Right lobe of liver (tissue), 6 donors: ENCODE measurements around the gene SH3RF3. TPM values are rescaled to one million over a fixed set of nuclear protein-coding genes. Genes with fewer than 3 reads are reported as not detected.

Experiments used
- ATAC-seq, 4 donors: fragments of 200-7000 bp; cut with Tn5 transposase; one replicate each; pipeline ENCODE4 v1.9.1; 2020; ENCODE audit warnings: mild to moderate bottlenecking in 4 of 4, moderate library complexity in 4 of 4
- DNase-seq, 3 donors: peaks; one replicate each; pipeline ENCODE4 v3.0.0-alpha.2; 2020
- H3K27ac ChIP-seq, 3 donors: fragments of 200-600 bp; one replicate each; pipeline ENCODE4 v1.8.0; 2022
- H3K27me3 ChIP-seq, 2 donors: fragments of 200-600 bp; one replicate each; pipeline ENCODE4 v1.8.0; 2022
- H3K36me3 ChIP-seq, 4 donors: fragments of 200-600 bp; sonication (generic) in 1 of 4; one replicate each; pipeline versions ENCODE4 v1.5.1 to v1.8.0; 2017 to 2022; ENCODE audit warnings: control low read depth in 1 of 4
- H3K4me1 ChIP-seq, 4 donors: fragments of 200-600 bp; sonication (generic) in 1 of 4; one replicate each; pipeline versions ENCODE4 v1.5.1 to v1.8.0; 2017 to 2022; ENCODE audit warnings: control low read depth in 1 of 4
- H3K4me3 ChIP-seq, 3 donors: fragments of 200-600 bp; one replicate each; pipeline ENCODE4 v1.8.0; 2022
- H3K9me3 ChIP-seq, 4 donors: fragments of 200-600 bp; sonication (generic) in 1 of 4; one replicate each; pipeline versions ENCODE4 v1.5.1 to v1.8.0; 2017 to 2022; ENCODE audit warnings: control low read depth in 1 of 4
- POLR2A ChIP-seq: fragments of 450-650 bp; IDR thresholded peaks from one replicate; pipeline ENCODE4 v1.6.1; 2017; ENCODE audit warnings: antibody characterized with exemption, mild to moderate bottlenecking
- WGBS: methylation state at CpG from one replicate; pipeline ENCODE4 v1.1.6; 2018; ENCODE audit warnings: low coverage, low lambda C conversion rate; ENCODE audit not compliant: insufficient coverage; ENCODE audit errors: missing lambda C conversion rate; 5-methylcytosine and 5-hydroxymethylcytosine counted together
- intact Hi-C, 2 donors: fragments of 100-400 bp; cut with DNase I; formaldehyde crosslinking; loops; one replicate each; pipeline versions ENCODE4 v1.11.2 to v1.14.1; 2022
- total RNA-seq, 6 experiments: library from RNA; depleted of rRNA in 2 of 6; stranded (reverse); fragments of >200 nt in 2 of 6; fragmentation: NEBNext Ultra II Directional in 3 of 6; extraction: Animal tissue kit (Norgen Biotek cat#: 25700) in 3 of 6; gene quantifications; one replicate each; pipeline versions ENCODE4 v1.1.0 to v1.2.4, GENCODE V29; 2016 to 2023
- TF ChIP-seq, protein P1 (sequence below), 4 donors: fragments of 200-600 bp in 3 of 4; fragments of 450-650 bp in 1 of 4; IDR thresholded peaks; one replicate each; pipeline versions ENCODE4 v1.5.1 to v1.8.0; 2016 to 2022; ENCODE audit warnings: antibody characterized with exemption in 4 of 4, mild to moderate bottlenecking in 2 of 4
- donor health status: DM: no; HTN: yes; CAD: no.
- donor health status: DM: no; HTN: no; CAD: no.
- donor health status: DM: no; HTN: no; CAD: no.
- donor health status: DM: no; HTN: yes; CAD: no.
- donor health status: DM: no; HTN: yes; CAD: no.

SH3RF3 gene
- total RNA-seq, 6 experiments from 2014 or later = 0.68 to 1.6 (median 1.2) TPM

DNA sequence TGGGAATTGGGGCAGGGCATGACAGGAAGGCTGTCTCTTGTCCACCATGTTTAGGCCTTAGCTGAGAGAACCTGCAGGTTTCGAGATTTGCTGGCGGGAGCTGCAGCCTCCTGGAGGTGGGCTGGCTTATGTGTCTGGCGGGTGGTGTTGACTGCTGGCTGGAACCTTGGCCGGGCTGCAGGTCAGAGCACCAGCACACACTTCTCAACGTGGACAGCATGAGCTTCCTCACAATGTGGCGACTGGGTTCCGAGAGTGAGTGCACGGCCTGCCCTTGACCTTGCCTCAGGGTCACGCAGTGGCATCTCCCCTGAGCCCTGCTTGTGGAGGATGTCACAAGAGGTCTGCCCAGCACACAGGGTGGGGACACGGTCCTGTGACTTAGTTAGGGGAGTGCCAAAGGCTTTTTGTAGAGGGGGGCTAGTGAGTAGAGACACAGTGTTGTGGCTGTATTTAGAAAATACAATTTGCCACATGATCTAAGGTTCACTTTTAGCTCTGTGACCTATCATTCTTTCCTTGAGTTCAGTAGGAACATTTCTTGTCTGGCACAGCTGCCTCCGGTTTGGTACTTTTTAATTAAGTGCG, 350.0 kb downstream of the SH3RF3 start:
- Histone ChIP-seq H3K9me3 (no peaks in the 10 kb centered on the region), H3K36me3 (no peaks in the 10 kb centered on the region), H3K27ac (no peak overlapping the region), H3K4me1 (peaks cover 0 to 35% (median 0%) of the 10 kb centered on the region in 4 donors), H3K27me3 (no peaks in the 10 kb centered on the region), H3K4me3 (no peak overlapping the region)
- ATAC-seq (no peak), DNase-seq (no peak)
- no peak for TF ChIP-seq POLR2A
- TF ChIP-seq, protein P1, sequence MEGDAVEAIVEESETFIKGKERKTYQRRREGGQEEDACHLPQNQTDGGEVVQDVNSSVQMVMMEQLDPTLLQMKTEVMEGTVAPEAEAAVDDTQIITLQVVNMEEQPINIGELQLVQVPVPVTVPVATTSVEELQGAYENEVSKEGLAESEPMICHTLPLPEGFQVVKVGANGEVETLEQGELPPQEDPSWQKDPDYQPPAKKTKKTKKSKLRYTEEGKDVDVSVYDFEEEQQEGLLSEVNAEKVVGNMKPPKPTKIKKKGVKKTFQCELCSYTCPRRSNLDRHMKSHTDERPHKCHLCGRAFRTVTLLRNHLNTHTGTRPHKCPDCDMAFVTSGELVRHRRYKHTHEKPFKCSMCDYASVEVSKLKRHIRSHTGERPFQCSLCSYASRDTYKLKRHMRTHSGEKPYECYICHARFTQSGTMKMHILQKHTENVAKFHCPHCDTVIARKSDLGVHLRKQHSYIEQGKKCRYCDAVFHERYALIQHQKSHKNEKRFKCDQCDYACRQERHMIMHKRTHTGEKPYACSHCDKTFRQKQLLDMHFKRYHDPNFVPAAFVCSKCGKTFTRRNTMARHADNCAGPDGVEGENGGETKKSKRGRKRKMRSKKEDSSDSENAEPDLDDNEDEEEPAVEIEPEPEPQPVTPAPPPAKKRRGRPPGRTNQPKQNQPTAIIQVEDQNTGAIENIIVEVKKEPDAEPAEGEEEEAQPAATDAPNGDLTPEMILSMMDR (IDR thresholded peaks at IDR 0.05) = no peak
- WGBS = 73% methylated on average over 4 of the region's 12 CpGs
- intact Hi-C loops = no loop called here

DNA sequence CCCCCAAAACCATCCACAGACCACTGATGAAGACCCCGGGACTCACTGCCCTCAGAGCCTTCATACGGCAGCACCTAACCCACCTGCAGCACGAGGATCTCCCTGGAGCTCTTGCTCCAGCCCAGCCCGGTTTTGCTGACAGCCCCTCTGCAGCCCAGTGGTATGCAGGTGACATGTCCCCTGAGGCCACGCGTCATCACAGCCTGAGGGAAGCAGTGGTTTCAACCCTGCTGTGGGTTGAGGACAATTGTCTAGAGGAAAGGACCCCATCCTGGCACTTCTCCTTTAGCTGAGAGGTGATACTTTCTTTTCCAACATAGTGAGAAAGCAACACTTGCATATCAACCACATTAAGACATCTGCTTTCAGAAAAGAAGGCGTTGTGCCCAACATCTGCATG, 350.8 kb downstream of the SH3RF3 start:
- intact Hi-C loops = no loop called here
- 50% methylated on average over 1 of the region's 7 CpGs for WGBS
- no peak for TF ChIP-seq POLR2A
- TF ChIP-seq, protein P1 (IDR thresholded peaks at IDR 0.05) = no peak
- Histone ChIP-seq H3K4me1 (peaks cover 0 to 35% (median 0%) of the 10 kb centered on the region in 4 donors), H3K27me3 (no peaks in the 10 kb centered on the region), H3K36me3 (no peaks in the 10 kb centered on the region), H3K9me3 (no peaks in the 10 kb centered on the region), H3K4me3 (no peak overlapping the region), H3K27ac (no peak overlapping the region)
- no peak for DNase-seq
- ATAC-seq = no peak

DNA sequence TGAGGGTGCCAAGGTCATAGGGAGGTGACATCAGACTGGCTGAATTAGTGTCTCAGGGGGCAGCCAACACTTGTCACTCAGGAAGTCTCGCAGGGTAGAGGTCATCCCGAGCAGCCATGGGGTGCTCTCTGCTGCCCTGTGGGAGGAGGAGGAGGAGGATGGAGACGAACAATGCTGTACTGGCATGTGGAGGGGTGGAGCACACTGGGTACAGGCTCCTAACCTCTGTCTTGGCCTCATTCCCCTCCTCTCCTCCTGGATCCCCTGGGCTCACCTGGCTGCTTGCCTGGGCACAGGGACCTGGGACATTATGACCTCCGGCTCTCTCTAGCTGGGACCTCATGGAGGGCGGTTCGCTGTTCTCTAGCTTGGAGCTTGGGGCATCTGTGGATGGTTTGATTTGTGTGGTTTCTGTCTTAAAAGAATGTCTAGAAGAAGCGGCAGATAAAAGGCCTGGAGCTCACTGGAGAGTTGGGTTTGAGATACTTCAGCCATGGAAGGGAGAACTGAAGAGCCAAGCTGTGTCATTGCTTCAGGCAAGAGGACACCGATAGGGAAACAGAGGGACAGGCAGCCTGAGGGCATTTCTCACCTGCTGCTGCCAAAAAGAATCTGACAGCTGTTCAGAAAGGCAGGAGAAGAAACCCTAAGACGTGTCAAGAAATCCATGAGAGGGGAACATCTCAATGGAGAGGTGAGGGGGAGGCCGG, 351.6 kb downstream of the SH3RF3 start:
- Histone ChIP-seq H3K27ac (peak overlapping the region in 1 of 3 donors; percentile 24), H3K27me3 (no peaks in the 10 kb centered on the region), H3K9me3 (no peaks in the 10 kb centered on the region), H3K4me3 (no peak overlapping the region), H3K36me3 (no peaks in the 10 kb centered on the region), H3K4me1 (peaks cover 0 to 35% (median 0%) of the 10 kb centered on the region in 4 donors)
- 86% methylated on average over 7 of the region's 10 CpGs for WGBS
- intact Hi-C loops = no loop called here
- TF ChIP-seq, protein P1 (IDR thresholded peaks at IDR 0.05) = no peak
- TF ChIP-seq POLR2A = no peak
- ATAC-seq = no peak
- no peak for DNase-seq

DNA sequence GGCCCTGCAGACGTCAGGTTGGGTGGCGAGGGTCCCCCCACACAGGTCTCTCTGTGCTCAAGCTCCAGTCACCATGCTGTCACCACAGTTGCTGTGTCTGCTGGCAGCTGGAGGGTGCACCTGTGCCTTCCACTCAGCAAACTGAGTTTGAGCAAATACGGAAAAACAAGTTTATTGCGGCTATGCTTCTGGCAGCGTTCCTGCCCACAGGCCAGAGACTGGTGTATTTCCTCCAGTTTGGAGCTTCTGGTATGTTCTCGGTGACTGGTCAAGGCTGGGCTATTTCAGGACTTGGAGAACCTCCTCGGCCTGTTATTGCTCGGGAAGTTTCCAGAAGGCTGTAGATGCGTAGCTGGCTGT, 352.2 kb downstream of the SH3RF3 start:
- Histone ChIP-seq H3K9me3 (no peaks in the 10 kb centered on the region), H3K4me1 (peaks cover 0 to 35% (median 0%) of the 10 kb centered on the region in 4 donors), H3K27ac (peak overlapping the region in 2 of 3 donors; percentile 3 to 24), H3K36me3 (no peaks in the 10 kb centered on the region), H3K4me3 (no peak overlapping the region), H3K27me3 (no peaks in the 10 kb centered on the region)
- TF ChIP-seq, protein P1 (IDR thresholded peaks at IDR 0.05) = no peak
- TF ChIP-seq POLR2A = no peak
- WGBS = 45% methylated on average over 7 of the region's 9 CpGs
- intact Hi-C loops = no loop called here
- ATAC-seq (peak; percentile 28 to 59 (median 47)), DNase-seq (peak in 1 of 3 donors; percentile 54)
